HEK293T (cell line): ENCODE results near the gene BAG3.

Experiments used
- CTCF ChIA-PET: fragments of 350-600 bp; formaldehyde crosslinking; extraction: SDS; loops from one replicate; lab custom pipeline; 2021; ENCODE audit warnings: antibody characterized with exemption, inconsistent platforms; lab: Yijun Ruan, JAX
- POLR2A ChIA-PET: fragments of 350-600 bp; formaldehyde crosslinking; extraction: SDS; loops from one replicate; lab custom pipeline; 2020; ENCODE audit warnings: antibody characterized with exemption, inconsistent platforms; lab: Yijun Ruan, JAX
- DNase-seq: peaks from one replicate; pipeline ENCODE4 v3.0.0; 2012; ENCODE audit warnings: mixed read lengths; ENCODE audit errors: extremely low spot score
- ARNT ChIP-seq: fragments of 450-650 bp; IDR thresholded peaks from 2 replicates; pipeline ENCODE4 v1.6.1; 2017; ENCODE audit warnings: mild to moderate bottlenecking
- BHLHE40 ChIP-seq: fragments of 450-650 bp; IDR thresholded peaks from 2 replicates; pipeline ENCODE4 v1.6.1; 2016; ENCODE audit warnings: mild to moderate bottlenecking, moderate library complexity, borderline replicate concordance
- CTBP1 ChIP-seq: fragments of 450-650 bp; IDR thresholded peaks from 2 replicates; pipeline ENCODE4 v1.6.1; 2016; ENCODE audit warnings: borderline replicate concordance
- ELF4 ChIP-seq: fragments of 450-650 bp; IDR thresholded peaks from 2 replicates; pipeline ENCODE4 v1.6.1; 2017; ENCODE audit warnings: antibody characterized with exemption
- FOXA1 ChIP-seq: fragments of 450-650 bp; IDR thresholded peaks from 2 replicates; pipeline ENCODE4 v1.6.1; 2016; ENCODE audit warnings: mild to moderate bottlenecking
- FOXK2 ChIP-seq: fragments of 450-650 bp; IDR thresholded peaks from 2 replicates; pipeline ENCODE4 v1.6.1; 2016; ENCODE audit warnings: mild to moderate bottlenecking
- FOXM1 ChIP-seq: fragments of 450-650 bp; IDR thresholded peaks from 2 replicates; pipeline ENCODE4 v1.6.1; 2017; ENCODE audit warnings: mild to moderate bottlenecking, borderline replicate concordance
- HDGF ChIP-seq: fragments of 450-650 bp; IDR thresholded peaks from 2 replicates; pipeline ENCODE4 v1.6.1; 2017; ENCODE audit warnings: antibody characterized with exemption, borderline replicate concordance
- L3MBTL2 ChIP-seq: fragments of 450-650 bp; conservative IDR thresholded peaks from 2 replicates; pipeline ENCODE4 v1.6.1; 2016; ENCODE audit warnings: mild to moderate bottlenecking
- LEF1 ChIP-seq: fragments of 450-650 bp; IDR thresholded peaks from 2 replicates; pipeline ENCODE4 v1.6.1; 2017; ENCODE audit warnings: mild to moderate bottlenecking, borderline replicate concordance
- NFRKB ChIP-seq: fragments of 450-650 bp; IDR thresholded peaks from 2 replicates; pipeline ENCODE4 v1.6.1; 2016; ENCODE audit warnings: mild to moderate bottlenecking, moderate library complexity
- PKNOX1 ChIP-seq: fragments of 450-650 bp; IDR thresholded peaks from 2 replicates; pipeline ENCODE4 v1.6.1; 2016
- SP1 ChIP-seq: fragments of 450-650 bp; IDR thresholded peaks from 2 replicates; pipeline ENCODE4 v1.6.1; 2017
- SUZ12 ChIP-seq: fragments of 450-650 bp; IDR thresholded peaks from 2 replicates; pipeline ENCODE4 v1.6.1; 2016; ENCODE audit warnings: mild to moderate bottlenecking
- TARDBP ChIP-seq: fragments of 450-650 bp; IDR thresholded peaks from 2 replicates; pipeline ENCODE4 v1.6.1; 2016
- ZNF384 ChIP-seq: fragments of 450-650 bp; IDR thresholded peaks from 2 replicates; pipeline ENCODE4 v1.6.1; 2016

The BAG3 gene

GRCh38 chr10:119637631-119638030, 13.5 kb upstream of the BAG3 start:
- CTCF ChIA-PET, result no interaction called here
- POLR2A ChIA-PET, result interaction anchor here (0.9 to 1.0 kb wide), 2 partner anchors 13 to 88 kb away, joined by 4 read pairs; partner anchors contain the start of genes BAG3 and INPP5F
- no peak for TF ChIP-seq TARDBP
- no peak for TF ChIP-seq SP1
- TF ChIP-seq FOXM1, result no peak
- TF ChIP-seq ELF4, result no peak
- TF ChIP-seq FOXK2, result no peak
- TF ChIP-seq CTBP1, result no peak
- TF ChIP-seq ARNT, result no peak
- DNase-seq, result no peak

GRCh38 chr10:119638982-119639381, 12.2 kb upstream of the BAG3 start:
- TF ChIP-seq SP1 (no peak), LEF1 (no peak), NFRKB (no peak), HDGF (no peak), ELF4 (no peak), ZNF384 (no peak), ARNT (no peak), FOXK2 (no peak), CTBP1 (no peak), BHLHE40 (no peak), PKNOX1 (no peak), FOXA1 (no peak), L3MBTL2 (no peak), TARDBP (no peak), FOXM1 (no peak), SUZ12 (no peak)
- ChIA-PET POLR2A (no interaction called here), CTCF (no interaction called here)
- DNase-seq, result no peak

GRCh38 chr10:119640384-119640783, 10.8 kb upstream of the BAG3 start:
- POLR2A ChIA-PET, result no interaction called here
- CTCF ChIA-PET, result no interaction called here
- TF ChIP-seq BHLHE40 (no peak), FOXA1 (no peak), LEF1 (no peak), FOXM1 (no peak), ZNF384 (no peak), PKNOX1 (no peak)
- DNase-seq, result no peak

GRCh38 chr10:119640875-119641526, 10.2 kb upstream of the BAG3 start:
- TF ChIP-seq SP1 (no peak), LEF1 (no peak)
- ChIA-PET CTCF (no interaction called here), POLR2A (no interaction called here)
- no peak for DNase-seq

- no peak for DNase-seq
- POLR2A ChIA-PET, result interaction anchor here (0.9 to 1.3 kb wide), 2 partner anchors 9 to 100 kb away, joined by 3 read pairs; partner anchors contain the start of genes BAG3 and RGS10
- TF ChIP-seq BHLHE40 (no peak), NFRKB (no peak), ARNT (no peak), TARDBP (no peak), FOXM1 (no peak), PKNOX1 (no peak), L3MBTL2 (no peak), ZNF384 (no peak), ELF4 (no peak), SUZ12 (no peak), HDGF (no peak), SP1 (no peak), LEF1 (no peak), FOXA1 (no peak), FOXK2 (no peak), CTBP1 (no peak)
- CTCF ChIA-PET, result interaction anchor here (0.6 to 1.5 kb wide), 2 partner anchors 14 to 34 kb away, joined by 4 to 5 read pairs; no protein-coding TSS in a partner anchor
Observed at GRCh38 chr10:119642556-119643111, 8.5 kb upstream of the BAG3 start.
